Measurements from ENCODE around the gene SMAD2.

GRCh38 chr18:47944972-47945852 lies 14.8 kb upstream of the SMAD2 start:
- TF ChIP-seq CTCF (IDR thresholded peaks at IDR 0.05) (no peak), POLR2AphosphoS5 (IDR thresholded peaks at IDR 0.05; ENCODE audit: low read depth, low read length) (no peak), SIN3A (IDR thresholded peaks at IDR 0.05; ENCODE audit: borderline replicate concordance, insufficient read depth, low read depth, low read length) (no peak), REST (IDR thresholded peaks at IDR 0.05; ENCODE audit: insufficient read depth in 1 of 2, low read depth in 2 of 2, low read length in 1 of 2) (no peak)
